Measurements from ENCODE around the gene GLRA3. TPM values are rescaled to one million over a fixed set of nuclear protein-coding genes. Genes with fewer than 3 reads are reported as not detected.

Gene GLRA3
- polyA plus RNA-seq, 2 donors = not detected

DNA sequence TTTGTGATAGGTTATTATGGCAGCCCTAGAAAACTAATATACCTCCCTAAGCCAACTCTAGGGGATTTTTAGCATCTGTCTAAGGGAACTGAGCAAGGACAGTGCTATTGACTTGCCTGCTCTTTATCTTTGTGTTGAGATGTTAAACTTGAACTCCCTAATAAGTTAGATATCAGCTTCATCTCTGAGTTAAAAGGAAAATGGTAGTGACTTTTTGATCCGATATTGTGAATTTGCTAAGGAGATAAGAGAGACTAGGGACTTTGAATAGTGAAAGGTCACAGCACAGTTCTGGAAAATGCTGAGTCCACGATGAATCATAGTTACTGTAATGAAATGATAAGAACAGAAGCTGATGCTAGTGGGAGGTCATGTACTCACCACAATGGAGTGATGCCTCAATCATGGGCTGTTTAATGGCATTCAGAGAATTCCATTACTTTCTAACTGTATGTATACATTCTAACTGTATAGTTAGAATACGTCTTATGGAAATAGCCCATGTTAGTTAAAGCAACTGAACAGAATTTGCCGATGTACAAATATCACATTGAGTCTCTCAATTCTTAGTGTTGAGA is 147.2 kb downstream of the GLRA3 start:
- H3K4me1 ChIP-seq (ENCODE audit: control insufficient read depth in 2 of 2, insufficient read depth in 2 of 2, low read length in 1 of 2) = no peaks in the 10 kb centered on the region
- H3K9me3 ChIP-seq (ENCODE audit: control insufficient read depth in 2 of 2, insufficient read depth in 1 of 2, low read depth in 1 of 2, low read length in 1 of 2) = no peaks in the 10 kb centered on the region
- no peaks in the 10 kb centered on the region for H3K36me3 ChIP-seq (ENCODE audit: control insufficient read depth in 2 of 2, insufficient read depth in 2 of 2, low read length in 1 of 2)
- H3K4me3 ChIP-seq (ENCODE audit: low read depth in 1 of 2, low read length in 2 of 2) = no peak overlapping the region
- H3K27me3 ChIP-seq (ENCODE audit: control insufficient read depth in 1 of 2, insufficient read depth in 2 of 2, low read length in 2 of 2) = no peaks in the 10 kb centered on the region
- H3K27ac ChIP-seq (ENCODE audit: low read depth in 2 of 2, low read length in 1 of 2) = no peak overlapping the region
- WGBS, 2 donors = 79 to 84% methylated on average over 4 of the region's 4 CpGs

GRCh38 chr4:174674305-174674840 is 154.7 kb downstream of the GLRA3 start:
- Histone ChIP-seq H3K27ac (ENCODE audit: low read depth in 2 of 2, low read length in 1 of 2) (no peak overlapping the region), H3K9me3 (ENCODE audit: control insufficient read depth in 2 of 2, insufficient read depth in 1 of 2, low read depth in 1 of 2, low read length in 1 of 2) (no peaks in the 10 kb centered on the region), H3K4me3 (ENCODE audit: low read depth in 1 of 2, low read length in 2 of 2) (no peak overlapping the region), H3K27me3 (ENCODE audit: control insufficient read depth in 1 of 2, insufficient read depth in 2 of 2, low read length in 2 of 2) (no peaks in the 10 kb centered on the region), H3K4me1 (ENCODE audit: control insufficient read depth in 2 of 2, insufficient read depth in 2 of 2, low read length in 1 of 2) (no peaks in the 10 kb centered on the region), H3K36me3 (ENCODE audit: control insufficient read depth in 2 of 2, insufficient read depth in 2 of 2, low read length in 1 of 2) (no peaks in the 10 kb centered on the region)
- 90 to 100% methylated on average over 1 of the region's 1 CpG for WGBS, 2 donors

- no peaks in the 10 kb centered on the region for H3K9me3 ChIP-seq (ENCODE audit: control insufficient read depth in 2 of 2, insufficient read depth in 1 of 2, low read depth in 1 of 2, low read length in 1 of 2)
- no peaks in the 10 kb centered on the region for H3K4me1 ChIP-seq (ENCODE audit: control insufficient read depth in 2 of 2, insufficient read depth in 2 of 2, low read length in 1 of 2)
- no peak overlapping the region for H3K4me3 ChIP-seq (ENCODE audit: low read depth in 1 of 2, low read length in 2 of 2)
- H3K27ac ChIP-seq (ENCODE audit: low read depth in 2 of 2, low read length in 1 of 2) = no peak overlapping the region
- H3K36me3 ChIP-seq (ENCODE audit: control insufficient read depth in 2 of 2, insufficient read depth in 2 of 2, low read length in 1 of 2) = no peaks in the 10 kb centered on the region
- no peaks in the 10 kb centered on the region for H3K27me3 ChIP-seq (ENCODE audit: control insufficient read depth in 1 of 2, insufficient read depth in 2 of 2, low read length in 2 of 2)
Measured at GRCh38 chr4:174673865-174674264, 155.2 kb downstream of the GLRA3 start.

DNA sequence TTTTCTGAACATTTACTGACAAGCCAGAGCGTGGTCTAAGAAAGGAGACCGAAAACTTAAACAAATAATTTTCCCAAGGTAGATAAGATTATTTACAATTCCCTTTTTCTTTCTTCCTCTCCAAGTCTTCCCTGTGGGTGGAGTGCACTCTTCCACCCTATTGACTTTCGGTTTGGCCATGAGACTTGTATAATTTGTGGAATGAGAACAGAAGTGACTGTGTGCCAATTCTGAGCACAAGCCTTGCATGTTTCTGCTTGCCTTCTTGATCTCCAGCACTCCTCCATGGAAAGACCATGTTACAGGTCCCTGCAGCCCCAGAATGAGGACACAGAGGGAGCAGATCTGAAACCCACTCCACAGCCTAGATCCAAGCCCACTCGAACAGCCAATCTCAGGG is 156.8 kb downstream of the GLRA3 start:
- H3K27ac ChIP-seq (ENCODE audit: low read depth in 2 of 2, low read length in 1 of 2) = no peak overlapping the region
- no peaks in the 10 kb centered on the region for H3K36me3 ChIP-seq (ENCODE audit: control insufficient read depth in 2 of 2, insufficient read depth in 2 of 2, low read length in 1 of 2)
- no peaks in the 10 kb centered on the region for H3K4me1 ChIP-seq (ENCODE audit: control insufficient read depth in 2 of 2, insufficient read depth in 2 of 2, low read length in 1 of 2)
- WGBS, 2 donors = 52 to 55% methylated on average over 4 of the region's 4 CpGs
- no peak overlapping the region for H3K4me3 ChIP-seq (ENCODE audit: low read depth in 1 of 2, low read length in 2 of 2)
- H3K27me3 ChIP-seq (ENCODE audit: control insufficient read depth in 1 of 2, insufficient read depth in 2 of 2, low read length in 2 of 2) = no peaks in the 10 kb centered on the region
- H3K9me3 ChIP-seq (ENCODE audit: control insufficient read depth in 2 of 2, insufficient read depth in 1 of 2, low read depth in 1 of 2, low read length in 1 of 2) = no peaks in the 10 kb centered on the region

- Histone ChIP-seq H3K36me3 (ENCODE audit: control insufficient read depth in 2 of 2, insufficient read depth in 2 of 2, low read length in 1 of 2) (no peaks in the 10 kb centered on the region), H3K27ac (ENCODE audit: low read depth in 2 of 2, low read length in 1 of 2) (no peak overlapping the region)
- 66 to 69% methylated on average over 3 of the region's 3 CpGs for WGBS, 2 donors
Measured at GRCh38 chr4:174669270-174669669, 159.8 kb downstream of the GLRA3 start.

GRCh38 chr4:174665799-174666198 is 163.2 kb downstream of the GLRA3 start:
- Histone ChIP-seq H3K4me3 (ENCODE audit: low read depth in 1 of 2, low read length in 2 of 2) (no peak overlapping the region), H3K4me1 (ENCODE audit: control insufficient read depth in 2 of 2, insufficient read depth in 2 of 2, low read length in 1 of 2) (no peaks in the 10 kb centered on the region), H3K36me3 (ENCODE audit: control insufficient read depth in 2 of 2, insufficient read depth in 2 of 2, low read length in 1 of 2) (no peaks in the 10 kb centered on the region), H3K9me3 (ENCODE audit: control insufficient read depth in 2 of 2, insufficient read depth in 1 of 2, low read depth in 1 of 2, low read length in 1 of 2) (no peaks in the 10 kb centered on the region), H3K27ac (ENCODE audit: low read depth in 2 of 2, low read length in 1 of 2) (no peak overlapping the region), H3K27me3 (ENCODE audit: control insufficient read depth in 1 of 2, insufficient read depth in 2 of 2, low read length in 2 of 2) (no peaks in the 10 kb centered on the region)

More at GRCh38 chr4:174669270-174669669, 159.8 kb downstream of the GLRA3 start:
- Histone ChIP-seq H3K4me3 (ENCODE audit: low read depth in 1 of 2, low read length in 2 of 2) (no peak overlapping the region), H3K9me3 (ENCODE audit: control insufficient read depth in 2 of 2, insufficient read depth in 1 of 2, low read depth in 1 of 2, low read length in 1 of 2) (no peaks in the 10 kb centered on the region), H3K4me1 (ENCODE audit: control insufficient read depth in 2 of 2, insufficient read depth in 2 of 2, low read length in 1 of 2) (no peaks in the 10 kb centered on the region), H3K27me3 (ENCODE audit: control insufficient read depth in 1 of 2, insufficient read depth in 2 of 2, low read length in 2 of 2) (no peaks in the 10 kb centered on the region)

GRCh38 chr4:174663216-174663615 is 165.8 kb downstream of the GLRA3 start:
- Histone ChIP-seq H3K9me3 (ENCODE audit: control insufficient read depth in 2 of 2, insufficient read depth in 1 of 2, low read depth in 1 of 2, low read length in 1 of 2) (no peaks in the 10 kb centered on the region), H3K4me3 (ENCODE audit: low read depth in 1 of 2, low read length in 2 of 2) (no peak overlapping the region), H3K27me3 (ENCODE audit: control insufficient read depth in 1 of 2, insufficient read depth in 2 of 2, low read length in 2 of 2) (no peaks in the 10 kb centered on the region), H3K4me1 (ENCODE audit: control insufficient read depth in 2 of 2, insufficient read depth in 2 of 2, low read length in 1 of 2) (no peaks in the 10 kb centered on the region), H3K36me3 (ENCODE audit: control insufficient read depth in 2 of 2, insufficient read depth in 2 of 2, low read length in 1 of 2) (no peaks in the 10 kb centered on the region), H3K27ac (ENCODE audit: low read depth in 2 of 2, low read length in 1 of 2) (no peak overlapping the region)
- 65 to 69% methylated on average over 2 of the region's 2 CpGs for WGBS, 2 donors

DNA sequence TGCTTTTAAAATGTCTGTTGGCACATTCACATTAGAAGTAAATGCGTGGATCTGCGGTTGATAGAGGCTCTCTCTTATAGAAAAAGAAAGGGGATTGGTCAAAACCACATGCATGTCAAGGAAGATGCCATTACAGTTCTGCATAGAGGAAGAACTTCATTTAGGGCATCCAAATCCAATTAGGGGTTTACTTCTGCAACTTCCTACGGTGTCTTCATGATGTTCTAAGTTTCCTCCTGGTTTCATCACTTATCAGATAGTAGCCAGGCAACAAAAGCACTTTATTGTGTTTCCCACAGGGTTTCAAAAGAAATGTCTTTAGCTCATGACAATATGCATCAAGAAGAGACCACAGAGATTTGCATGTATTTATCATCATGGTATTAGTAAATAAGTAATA is 170.8 kb downstream of the GLRA3 start:
- H3K4me3 ChIP-seq (ENCODE audit: low read depth in 1 of 2, low read length in 2 of 2) = no peak overlapping the region
- H3K36me3 ChIP-seq (ENCODE audit: control insufficient read depth in 2 of 2, insufficient read depth in 2 of 2, low read length in 1 of 2) = no peaks in the 10 kb centered on the region
- no peak overlapping the region for H3K27ac ChIP-seq (ENCODE audit: low read depth in 2 of 2, low read length in 1 of 2)
- H3K4me1 ChIP-seq (ENCODE audit: control insufficient read depth in 2 of 2, insufficient read depth in 2 of 2, low read length in 1 of 2) = no peaks in the 10 kb centered on the region
- H3K9me3 ChIP-seq (ENCODE audit: control insufficient read depth in 2 of 2, insufficient read depth in 1 of 2, low read depth in 1 of 2, low read length in 1 of 2) = no peaks in the 10 kb centered on the region
- 77 to 90% methylated on average over 3 of the region's 3 CpGs for WGBS, 2 donors
- H3K27me3 ChIP-seq (ENCODE audit: control insufficient read depth in 1 of 2, insufficient read depth in 2 of 2, low read length in 2 of 2) = no peaks in the 10 kb centered on the region

GRCh38 chr4:174657472-174657871 is 171.6 kb downstream of the GLRA3 start:
- no peaks in the 10 kb centered on the region for H3K36me3 ChIP-seq (ENCODE audit: control insufficient read depth in 2 of 2, insufficient read depth in 2 of 2, low read length in 1 of 2)
- no peak overlapping the region for H3K27ac ChIP-seq (ENCODE audit: low read depth in 2 of 2, low read length in 1 of 2)
- H3K27me3 ChIP-seq (ENCODE audit: control insufficient read depth in 1 of 2, insufficient read depth in 2 of 2, low read length in 2 of 2) = no peaks in the 10 kb centered on the region
- 87 to 88% methylated on average over 6 of the region's 6 CpGs for WGBS, 2 donors
- no peaks in the 10 kb centered on the region for H3K9me3 ChIP-seq (ENCODE audit: control insufficient read depth in 2 of 2, insufficient read depth in 1 of 2, low read depth in 1 of 2, low read length in 1 of 2)
- H3K4me3 ChIP-seq (ENCODE audit: low read depth in 1 of 2, low read length in 2 of 2) = no peak overlapping the region
- no peaks in the 10 kb centered on the region for H3K4me1 ChIP-seq (ENCODE audit: control insufficient read depth in 2 of 2, insufficient read depth in 2 of 2, low read length in 1 of 2)

DNA sequence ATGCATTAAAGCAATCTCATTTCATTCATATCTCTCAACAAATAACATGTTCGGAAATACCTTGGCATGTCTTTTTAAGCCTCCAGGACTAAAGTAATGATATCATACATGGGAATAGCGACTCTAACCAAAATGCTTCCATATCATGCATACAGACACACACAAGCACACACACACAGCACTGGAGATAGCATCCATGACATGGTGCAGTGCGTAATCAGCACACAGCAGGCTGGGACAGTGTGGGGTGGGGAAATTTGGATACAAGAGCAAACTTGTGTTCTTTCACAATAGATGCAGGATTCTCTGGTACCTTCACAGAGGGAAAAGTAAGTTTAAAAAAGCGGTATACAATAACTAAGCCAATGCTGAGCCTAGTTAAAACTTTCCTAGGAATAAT is 174.4 kb downstream of the GLRA3 start:
- whole genome bisulfite sequencing, 2 donors = 83 to 84% methylated on average over 4 of the region's 4 CpGs
- no peaks in the 10 kb centered on the region for H3K27me3 ChIP-seq (ENCODE audit: control insufficient read depth in 1 of 2, insufficient read depth in 2 of 2, low read length in 2 of 2)
- no peaks in the 10 kb centered on the region for H3K4me1 ChIP-seq (ENCODE audit: control insufficient read depth in 2 of 2, insufficient read depth in 2 of 2, low read length in 1 of 2)
- no peak overlapping the region for H3K27ac ChIP-seq (ENCODE audit: low read depth in 2 of 2, low read length in 1 of 2)
- H3K36me3 ChIP-seq (ENCODE audit: control insufficient read depth in 2 of 2, insufficient read depth in 2 of 2, low read length in 1 of 2) = no peaks in the 10 kb centered on the region
- H3K9me3 ChIP-seq (ENCODE audit: control insufficient read depth in 2 of 2, insufficient read depth in 1 of 2, low read depth in 1 of 2, low read length in 1 of 2) = no peaks in the 10 kb centered on the region
- no peak overlapping the region for H3K4me3 ChIP-seq (ENCODE audit: low read depth in 1 of 2, low read length in 2 of 2)

All from esophagus (tissue), 2 donors.